ENCODE data around the gene HAPLN2.

DNA sequence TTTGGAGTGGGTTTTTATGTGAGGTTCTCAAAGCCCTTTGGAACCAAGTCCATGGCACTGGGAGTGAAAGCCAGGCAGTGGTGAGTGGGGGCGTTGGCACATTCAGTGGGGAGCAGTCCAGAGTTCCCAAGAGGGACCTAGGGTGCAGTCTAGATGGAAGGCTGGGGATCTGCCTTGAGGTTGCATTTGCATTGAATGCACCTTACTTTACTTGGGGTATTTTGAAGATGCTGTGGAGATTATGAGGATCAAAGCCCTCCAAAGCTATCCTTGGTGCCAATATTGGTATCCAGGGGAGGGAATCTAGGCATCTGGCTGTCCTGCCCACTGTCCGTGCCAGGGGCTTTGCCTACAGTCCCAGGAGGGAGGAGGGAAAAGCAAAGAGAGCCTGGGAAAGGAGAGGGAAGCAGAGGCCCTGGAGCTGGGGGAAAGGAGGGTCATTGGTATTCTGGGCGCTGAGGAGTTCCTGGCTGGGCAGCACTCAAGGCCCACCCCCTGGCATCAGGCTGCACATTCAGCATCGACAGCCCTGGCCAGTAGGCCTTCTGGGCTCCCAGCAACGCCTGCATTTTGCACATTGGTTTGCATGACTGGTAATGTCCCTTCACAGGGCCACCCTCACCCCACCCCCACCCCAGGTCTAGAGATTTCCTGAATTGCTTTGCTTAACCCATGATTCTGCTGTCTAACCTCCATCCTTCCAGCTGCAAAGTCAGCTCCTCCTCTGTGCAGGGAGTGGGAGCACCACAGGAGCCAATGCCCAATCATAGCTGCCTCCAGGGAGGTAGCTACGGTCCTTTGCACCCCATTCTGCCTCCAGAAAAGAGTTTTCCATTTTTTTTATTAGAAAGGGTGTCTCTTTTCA lies 21.9 kb downstream of the HAPLN2 start:
- no peak for TF ChIP-seq POLR2A (IDR thresholded peaks at IDR 0.05)
- TF ChIP-seq, protein P1, sequence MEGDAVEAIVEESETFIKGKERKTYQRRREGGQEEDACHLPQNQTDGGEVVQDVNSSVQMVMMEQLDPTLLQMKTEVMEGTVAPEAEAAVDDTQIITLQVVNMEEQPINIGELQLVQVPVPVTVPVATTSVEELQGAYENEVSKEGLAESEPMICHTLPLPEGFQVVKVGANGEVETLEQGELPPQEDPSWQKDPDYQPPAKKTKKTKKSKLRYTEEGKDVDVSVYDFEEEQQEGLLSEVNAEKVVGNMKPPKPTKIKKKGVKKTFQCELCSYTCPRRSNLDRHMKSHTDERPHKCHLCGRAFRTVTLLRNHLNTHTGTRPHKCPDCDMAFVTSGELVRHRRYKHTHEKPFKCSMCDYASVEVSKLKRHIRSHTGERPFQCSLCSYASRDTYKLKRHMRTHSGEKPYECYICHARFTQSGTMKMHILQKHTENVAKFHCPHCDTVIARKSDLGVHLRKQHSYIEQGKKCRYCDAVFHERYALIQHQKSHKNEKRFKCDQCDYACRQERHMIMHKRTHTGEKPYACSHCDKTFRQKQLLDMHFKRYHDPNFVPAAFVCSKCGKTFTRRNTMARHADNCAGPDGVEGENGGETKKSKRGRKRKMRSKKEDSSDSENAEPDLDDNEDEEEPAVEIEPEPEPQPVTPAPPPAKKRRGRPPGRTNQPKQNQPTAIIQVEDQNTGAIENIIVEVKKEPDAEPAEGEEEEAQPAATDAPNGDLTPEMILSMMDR (IDR thresholded peaks at IDR 0.05): no peak
- no peak for TF ChIP-seq POLR2AphosphoS5 (IDR thresholded peaks at IDR 0.05)

Measured in prostate gland (tissue), 2 donors.